CD4-positive, alpha-beta T cell treated with Interleukin-10 for 1 hour (primary cell): ENCODE results near the gene MPO.

ENCODE experiments used
- DNase-seq: peaks from one replicate; pipeline ENCODE4 v3.0.0-alpha.2; 2020

The MPO gene

GRCh38 chr17:58319173-58320162 lies 38.7 kb upstream of the MPO start:
- DNase-seq: no peak

GRCh38 chr17:58318627-58319172 lies 38.0 kb upstream of the MPO start:
- no peak for DNase-seq

GRCh38 chr17:58318065-58318481 lies 37.3 kb upstream of the MPO start:
- DNase-seq: no peak

- peak; percentile 87 for DNase-seq
Observed at GRCh38 chr17:58317421-58318064, 36.8 kb upstream of the MPO start.

- DNase-seq: no peak
Observed at GRCh38 chr17:58316260-58316960, 35.7 kb upstream of the MPO start.

GRCh38 chr17:58315750-58316149 lies 35.0 kb upstream of the MPO start:
- no peak for DNase-seq

GRCh38 chr17:58315281-58315711 lies 34.6 kb upstream of the MPO start:
- no peak for DNase-seq

GRCh38 chr17:58314706-58315015 lies 33.9 kb upstream of the MPO start:
- no peak for DNase-seq

GRCh38 chr17:58313815-58314705 lies 33.3 kb upstream of the MPO start:
- no peak for DNase-seq

- DNase-seq: no peak
Observed at GRCh38 chr17:58312829-58313228, 32.1 kb upstream of the MPO start.

GRCh38 chr17:58312021-58312630 lies 31.4 kb upstream of the MPO start:
- DNase-seq: no peak

GRCh38 chr17:58311429-58311894 lies 30.7 kb upstream of the MPO start:
- no peak for DNase-seq

GRCh38 chr17:58310511-58311428 lies 30.0 kb upstream of the MPO start:
- no peak for DNase-seq

GRCh38 chr17:58309918-58310259 lies 29.2 kb upstream of the MPO start:
- DNase-seq: no peak

GRCh38 chr17:58308985-58309917 lies 28.5 kb upstream of the MPO start:
- DNase-seq: no peak

GRCh38 chr17:58308173-58308984 lies 27.6 kb upstream of the MPO start:
- DNase-seq: no peak

- DNase-seq: no peak
Observed at GRCh38 chr17:58307468-58308172, 26.9 kb upstream of the MPO start.
